AG09309 (cell line): ENCODE measurements around the gene TIMP2.

Experiments used
- DNase-seq: peaks from one replicate; pipeline ENCODE4 v3.0.0-alpha.2; 2010; ENCODE audit warnings: low read depth
- H3K4me3 ChIP-seq: 2 replicates; pipeline ENCODE4 v1.5.1; 2011; ENCODE audit warnings: mild to moderate bottlenecking, low read depth, low read length, moderate library complexity; ENCODE audit not compliant: control insufficient read depth
- TF ChIP-seq, protein P1 (sequence below): IDR thresholded peaks from 2 replicates; pipeline ENCODE4 v1.5.1; 2011; ENCODE audit warnings: mild to moderate bottlenecking, low read depth, low read length, inconsistent platforms; ENCODE audit not compliant: insufficient read depth, control insufficient read depth; ENCODE audit errors: missing control alignments

The TIMP2 gene

GRCh38 chr17:78806451-78806850, 118.7 kb downstream of the TIMP2 start:
- H3K4me3 ChIP-seq, result no peak overlapping the region
- DNase-seq, result no peak
- TF ChIP-seq, protein P1, sequence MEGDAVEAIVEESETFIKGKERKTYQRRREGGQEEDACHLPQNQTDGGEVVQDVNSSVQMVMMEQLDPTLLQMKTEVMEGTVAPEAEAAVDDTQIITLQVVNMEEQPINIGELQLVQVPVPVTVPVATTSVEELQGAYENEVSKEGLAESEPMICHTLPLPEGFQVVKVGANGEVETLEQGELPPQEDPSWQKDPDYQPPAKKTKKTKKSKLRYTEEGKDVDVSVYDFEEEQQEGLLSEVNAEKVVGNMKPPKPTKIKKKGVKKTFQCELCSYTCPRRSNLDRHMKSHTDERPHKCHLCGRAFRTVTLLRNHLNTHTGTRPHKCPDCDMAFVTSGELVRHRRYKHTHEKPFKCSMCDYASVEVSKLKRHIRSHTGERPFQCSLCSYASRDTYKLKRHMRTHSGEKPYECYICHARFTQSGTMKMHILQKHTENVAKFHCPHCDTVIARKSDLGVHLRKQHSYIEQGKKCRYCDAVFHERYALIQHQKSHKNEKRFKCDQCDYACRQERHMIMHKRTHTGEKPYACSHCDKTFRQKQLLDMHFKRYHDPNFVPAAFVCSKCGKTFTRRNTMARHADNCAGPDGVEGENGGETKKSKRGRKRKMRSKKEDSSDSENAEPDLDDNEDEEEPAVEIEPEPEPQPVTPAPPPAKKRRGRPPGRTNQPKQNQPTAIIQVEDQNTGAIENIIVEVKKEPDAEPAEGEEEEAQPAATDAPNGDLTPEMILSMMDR, result peak; percentile 6

GRCh38 chr17:78805301-78805700, 119.9 kb downstream of the TIMP2 start:
- H3K4me3 ChIP-seq, result no peak overlapping the region
- TF ChIP-seq, protein P1, result no peak
- no peak for DNase-seq

- H3K4me3 ChIP-seq, result no peak overlapping the region
- no peak for DNase-seq
- TF ChIP-seq, protein P1, result no peak
Observed at GRCh38 chr17:78804777-78805176, 120.4 kb downstream of the TIMP2 start.

DNA sequence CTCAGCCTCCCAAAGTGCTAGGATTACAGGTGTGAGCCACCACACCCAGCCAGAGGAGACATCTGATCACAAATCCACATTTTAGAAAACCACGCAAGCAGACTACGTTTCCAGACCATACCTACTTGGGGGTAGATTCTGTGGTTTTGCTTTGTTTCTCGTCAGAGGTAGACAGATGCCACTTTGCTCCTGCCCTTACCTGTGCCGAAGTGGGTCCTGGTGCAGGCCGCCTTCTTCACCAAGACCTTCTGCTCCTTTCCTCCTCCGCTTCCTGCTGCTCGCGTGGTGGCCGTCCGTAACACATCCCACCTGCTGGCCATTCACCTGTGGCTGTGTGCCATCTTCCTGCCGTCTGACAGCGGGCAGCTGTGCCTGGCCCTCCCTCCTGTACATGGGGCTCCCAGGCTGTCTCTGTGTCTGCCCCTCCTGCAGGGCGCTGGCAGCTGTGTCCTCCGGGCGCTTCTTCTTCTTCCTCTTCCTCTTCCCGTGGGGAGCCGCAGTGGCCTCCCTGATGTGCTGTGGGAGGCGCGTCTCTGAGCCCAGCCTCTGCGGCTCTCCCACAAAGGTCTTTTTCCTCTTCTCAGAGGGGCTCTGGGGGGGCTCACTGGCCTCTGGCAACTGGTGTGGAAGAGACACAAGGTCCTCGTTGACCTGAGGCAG, 121.9 kb downstream of the TIMP2 start:
- TF ChIP-seq, protein P1, result no peak
- DNase-seq, result no peak
- no peak overlapping the region for H3K4me3 ChIP-seq
